Left ventricle myocardium inferior (tissue), 1 donor: Measurements from ENCODE around the gene PTGS1. TPM values are rescaled to one million over a fixed set of nuclear protein-coding genes. Genes with fewer than 3 reads are reported as not detected.

Experiments used
- DNase-seq: peaks from one replicate; pipeline ENCODE4 v3.0.0-alpha.2; 2020
- H3K27ac ChIP-seq: fragments of 200-600 bp; replicated peaks from 2 replicates; pipeline ENCODE4 v1.8.0; 2021
- H3K27me3 ChIP-seq: fragments of 200-600 bp; 2 replicates; pipeline ENCODE4 v1.8.0; 2021; ENCODE audit warnings: low read depth
- H3K36me3 ChIP-seq: fragments of 200-600 bp; 2 replicates; pipeline ENCODE4 v1.8.0; 2021
- H3K4me1 ChIP-seq: fragments of 200-600 bp; 2 replicates; pipeline ENCODE4 v1.8.0; 2021
- H3K4me3 ChIP-seq: fragments of 200-600 bp; 2 replicates; pipeline ENCODE4 v1.8.0; 2021; ENCODE audit warnings: mild to moderate bottlenecking, moderate library complexity
- H3K9me3 ChIP-seq: fragments of 200-600 bp; replicated peaks from 2 replicates; pipeline ENCODE4 v1.8.0; 2021
- CTCF ChIP-seq: fragments of 200-600 bp; IDR thresholded peaks from 2 replicates; pipeline ENCODE4 v1.8.0; 2021; ENCODE audit warnings: antibody characterized with exemption, mild to moderate bottlenecking, borderline replicate concordance
- intact Hi-C: fragments of 100-400 bp; cut with micrococcal nuclease; formaldehyde crosslinking; loops from one replicate; pipeline ENCODE4 v1.11.0; 2022
- total RNA-seq: library from RNA; stranded (reverse); fragmentation: NEBNext Ultra II Directional; extraction: Animal tissue kit (Norgen Biotek cat#: 25700); gene quantifications from one replicate; pipeline ENCODE4 v1.2.1, GENCODE V29; 2021
- donor health status: DM: no; HTN: yes; CAD: no; lungs with severe emphysema.

Gene PTGS1
- total RNA-seq, 1 donor from 2014 or later = 6.7 TPM

GRCh38 chr9:122420315-122420714 lies 49.5 kb downstream of the PTGS1 start:
- no peaks in the 10 kb centered on the region for H3K4me1 ChIP-seq
- H3K4me3 ChIP-seq = no peak overlapping the region
- H3K36me3 ChIP-seq = no peaks in the 10 kb centered on the region
- H3K9me3 ChIP-seq = peaks cover 26% of the 10 kb centered on the region
- intact Hi-C loops = no loop called here
- no peak for TF ChIP-seq CTCF
- no peak for DNase-seq
- H3K27me3 ChIP-seq = peaks cover 11% of the 10 kb centered on the region
- H3K27ac ChIP-seq = no peak overlapping the region

GRCh38 chr9:122425087-122425486 lies 54.3 kb downstream of the PTGS1 start:
- no peak for TF ChIP-seq CTCF
- Histone ChIP-seq H3K27me3 (peaks cover 5% of the 10 kb centered on the region), H3K36me3 (no peaks in the 10 kb centered on the region), H3K4me3 (no peak overlapping the region), H3K4me1 (no peaks in the 10 kb centered on the region), H3K27ac (no peak overlapping the region), H3K9me3 (peaks cover 20% of the 10 kb centered on the region)
- no peak for DNase-seq
- intact Hi-C loops = no loop called here

DNA sequence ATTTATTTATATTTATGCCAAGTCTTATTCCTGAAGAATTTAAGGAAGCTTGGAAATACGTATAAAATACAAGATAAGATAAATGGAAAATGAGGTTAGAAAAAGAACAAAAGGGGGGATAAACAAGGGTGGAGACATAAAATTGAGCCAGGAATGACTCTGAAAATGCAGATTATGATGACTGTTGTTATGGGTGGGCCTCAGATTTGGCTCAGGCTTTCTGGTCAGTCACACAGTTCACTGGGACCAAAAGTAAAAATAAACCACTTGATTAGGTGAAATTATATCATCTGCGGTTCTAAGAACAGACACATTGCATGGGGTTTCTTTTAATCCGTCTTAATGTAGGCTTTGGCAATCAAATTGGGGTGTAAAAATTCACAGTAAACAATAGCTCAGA lies 55.9 kb downstream of the PTGS1 start:
- Histone ChIP-seq H3K4me1 (no peaks in the 10 kb centered on the region), H3K9me3 (peaks cover 19% of the 10 kb centered on the region), H3K4me3 (no peak overlapping the region), H3K36me3 (no peaks in the 10 kb centered on the region), H3K27me3 (peaks cover 3% of the 10 kb centered on the region), H3K27ac (no peak overlapping the region)
- DNase-seq = no peak
- intact Hi-C loops = no loop called here
- no peak for TF ChIP-seq CTCF

GRCh38 chr9:122442568-122442967 lies 71.7 kb downstream of the PTGS1 start:
- no peak for DNase-seq
- peaks cover 52% of the 10 kb centered on the region for H3K27me3 ChIP-seq
- no peaks in the 10 kb centered on the region for H3K4me1 ChIP-seq
- no peak overlapping the region for H3K27ac ChIP-seq
- no peaks in the 10 kb centered on the region for H3K36me3 ChIP-seq
- H3K9me3 ChIP-seq = peaks cover 15% of the 10 kb centered on the region
- no peak for TF ChIP-seq CTCF
- H3K4me3 ChIP-seq = no peak overlapping the region
- intact Hi-C loops = no loop called here

- Histone ChIP-seq H3K27me3 (peaks cover 52% of the 10 kb centered on the region), H3K27ac (no peak overlapping the region), H3K4me1 (no peaks in the 10 kb centered on the region), H3K36me3 (no peaks in the 10 kb centered on the region), H3K4me3 (no peak overlapping the region), H3K9me3 (peaks cover 21% of the 10 kb centered on the region)
- DNase-seq = no peak
- intact Hi-C loops = no loop called here
- no peak for TF ChIP-seq CTCF
Observed at GRCh38 chr9:122444041-122444733, 73.4 kb downstream of the PTGS1 start.

Other genes starting within 250 kb of the PTGS1 start
- gene NDUFA8, start 211.2 kb upstream of the PTGS1 start, total RNA-seq = 311 TPM
- not detected for gene MORN5, start 211.1 kb upstream of the PTGS1 start, total RNA-seq
- 4.4 TPM for gene LHX6, start 142.1 kb upstream of the PTGS1 start, total RNA-seq
- gene RBM18, start 106.2 kb upstream of the PTGS1 start, total RNA-seq = 40.7 TPM
- 35.8 TPM for gene MRRF, start 106.1 kb upstream of the PTGS1 start, total RNA-seq
- gene OR1J1, start 106.9 kb downstream of the PTGS1 start, total RNA-seq = not detected
- gene OR1J2, start 139.8 kb downstream of the PTGS1 start, total RNA-seq = not detected
- not detected for gene OR1J4, start 148.1 kb downstream of the PTGS1 start, total RNA-seq
- gene OR1N1, start 156.3 kb downstream of the PTGS1 start, total RNA-seq = not detected
- not detected for gene OR1N2, start 182.1 kb downstream of the PTGS1 start, total RNA-seq
- not detected for gene OR1L8, start 212.4 kb downstream of the PTGS1 start, total RNA-seq
- gene OR1Q1, start 243.7 kb downstream of the PTGS1 start, total RNA-seq = not detected